Mucosa of descending colon (tissue), 3 donors: ENCODE data around the gene CRIP2. TPM values are rescaled to one million over a fixed set of nuclear protein-coding genes. Genes with fewer than 3 reads are reported as not detected.

Experiments
- ATAC-seq: fragments of 200-7000 bp; cut with Tn5 transposase; one replicate; pipeline ENCODE4 v1.9.1; 2020; ENCODE audit warnings: mild to moderate bottlenecking, moderate library complexity
- DNase-seq, 3 donors: peaks; one replicate each; pipeline ENCODE4 v3.0.0-alpha.2; 2020
- H3K36me3 ChIP-seq: fragments of 200-600 bp; one replicate; pipeline ENCODE4 v1.8.0; 2021; ENCODE audit warnings: low read depth, mild to moderate bottlenecking
- H3K4me1 ChIP-seq: fragments of 200-600 bp; one replicate; pipeline ENCODE4 v1.8.0; 2021; ENCODE audit warnings: low read depth, mild to moderate bottlenecking
- H3K4me3 ChIP-seq: fragments of 200-600 bp; one replicate; pipeline ENCODE4 v1.8.0; 2021; ENCODE audit warnings: mild to moderate bottlenecking
- H3K9me3 ChIP-seq: fragments of 200-600 bp; one replicate; pipeline ENCODE4 v1.8.0; 2021; ENCODE audit warnings: mild to moderate bottlenecking
- CTCF ChIP-seq: fragments of 200-600 bp; IDR thresholded peaks from one replicate; pipeline ENCODE4 v1.8.0; 2022; ENCODE audit warnings: antibody characterized with exemption, mild to moderate bottlenecking
- intact Hi-C, 2 donors: fragments of 100-400 bp; cut with DNase I in 1 of 2; cut with micrococcal nuclease in 1 of 2; formaldehyde crosslinking; loops; one replicate each; pipeline versions ENCODE4 v1.11.0 to v1.11.1; 2022; cut with DNase I, micrococcal nuclease
- total RNA-seq, 3 donors: library from RNA; stranded (reverse); fragmentation: NEBNext Ultra II Directional in 2 of 3; extraction: Animal tissue kit (Norgen Biotek cat#: 25700) in 2 of 3; gene quantifications; one replicate each; pipeline versions ENCODE4 v1.2.1 to v1.2.4, GENCODE V29; 2021 to 2023
- donor health status: DM: no; HTN: no; CAD: no; lungs with moderate emphysema.
- donor health status: DM: no; HTN: no; CAD: no.
- donor health status: DM: no; HTN: yes; CAD: no.

The CRIP2 gene
- total RNA-seq, 3 donors from 2014 or later: 10.0 to 41.6 (median 23.5) TPM

DNA sequence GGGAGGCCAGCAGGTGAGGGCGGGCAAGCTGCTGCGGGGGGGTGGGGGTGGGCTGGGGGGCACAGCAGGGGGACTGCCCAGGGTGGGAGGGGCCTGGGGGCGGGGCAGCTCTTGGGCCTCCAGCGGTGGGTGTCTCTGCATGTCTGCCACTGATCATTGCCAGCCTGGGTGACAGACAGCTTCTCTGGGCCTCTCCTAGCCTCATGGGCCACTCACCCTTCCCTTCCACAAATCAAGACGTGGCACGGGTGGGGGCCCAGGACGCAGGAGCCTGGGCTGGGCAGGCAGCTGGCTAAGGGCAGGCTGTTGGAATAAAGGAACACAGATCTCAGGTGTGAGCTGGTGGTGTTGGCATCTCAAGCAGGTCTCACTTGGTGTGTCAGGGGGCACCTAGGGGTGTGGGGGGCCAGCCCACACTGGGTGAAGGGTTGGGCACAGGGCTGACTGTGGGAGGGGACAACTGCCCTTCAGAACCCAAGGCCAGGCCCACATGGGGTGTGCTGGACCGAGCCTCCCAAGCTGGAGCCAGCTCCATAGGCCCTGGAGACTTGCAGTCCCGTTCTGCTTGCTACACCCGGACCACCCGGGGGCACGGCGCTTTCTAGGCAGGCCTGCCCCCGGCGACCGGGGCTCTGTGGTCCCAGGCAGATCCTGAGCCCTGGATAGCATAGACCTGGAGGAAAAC lies 19.4 kb downstream of the CRIP2 start:
- ATAC-seq (no peak), DNase-seq (peak in 2 of 3 donors; percentile 27 to 53)
- peaks cover 6% of the 10 kb centered on the region for H3K36me3 ChIP-seq
- TF ChIP-seq CTCF: no peak
- H3K4me1 ChIP-seq: peaks cover 7% of the 10 kb centered on the region
- intact Hi-C loops: no loop called here
- H3K4me3 ChIP-seq: no peak overlapping the region
- H3K9me3 ChIP-seq: no peaks in the 10 kb centered on the region

- no peak for DNase-seq
- intact Hi-C loops: no loop called here
- no peak overlapping the region for H3K4me3 ChIP-seq
- no peak for TF ChIP-seq CTCF
- no peak for ATAC-seq
- H3K9me3 ChIP-seq: no peaks in the 10 kb centered on the region
- H3K4me1 ChIP-seq: peaks cover 2% of the 10 kb centered on the region
- H3K36me3 ChIP-seq: peaks cover 6% of the 10 kb centered on the region
Observed at GRCh38 chr14:105494606-105494929, 19.9 kb downstream of the CRIP2 start.

GRCh38 chr14:105495101-105495989 lies 20.7 kb downstream of the CRIP2 start:
- H3K4me1 ChIP-seq: no peaks in the 10 kb centered on the region
- H3K36me3 ChIP-seq: peaks cover 6% of the 10 kb centered on the region
- intact Hi-C loops: no loop called here
- TF ChIP-seq CTCF: no peak
- no peak for ATAC-seq
- H3K9me3 ChIP-seq: no peaks in the 10 kb centered on the region
- no peak overlapping the region for H3K4me3 ChIP-seq
- peak in 2 of 3 donors; percentile 24 to 55 for DNase-seq

GRCh38 chr14:105495990-105496830 lies 21.6 kb downstream of the CRIP2 start:
- DNase-seq: peak in 1 of 3 donors; percentile 40
- no peak for TF ChIP-seq CTCF
- no peak overlapping the region for H3K4me3 ChIP-seq
- ATAC-seq: no peak
- no peaks in the 10 kb centered on the region for H3K9me3 ChIP-seq
- no peaks in the 10 kb centered on the region for H3K4me1 ChIP-seq
- H3K36me3 ChIP-seq: no peaks in the 10 kb centered on the region
- intact Hi-C loops: no loop called here

GRCh38 chr14:105496831-105497591 lies 22.4 kb downstream of the CRIP2 start:
- intact Hi-C loops: no loop called here
- DNase-seq (peak in 1 of 3 donors; percentile 40), ATAC-seq (no peak)
- no peak overlapping the region for H3K4me3 ChIP-seq
- H3K36me3 ChIP-seq: no peaks in the 10 kb centered on the region
- no peaks in the 10 kb centered on the region for H3K4me1 ChIP-seq
- no peak for TF ChIP-seq CTCF
- H3K9me3 ChIP-seq: no peaks in the 10 kb centered on the region
